HepG2 (cell line): ENCODE data around the gene NR1H3. TPM values are rescaled to one million over a fixed set of nuclear protein-coding genes. Genes with fewer than 3 reads are reported as not detected.

Experiments used
- ARID5B ChIP-seq: IDR thresholded peaks from 2 replicates; pipeline ENCODE4 v1.4.0; 2020; ENCODE audit warnings: mild to moderate bottlenecking, missing genetic modification reagents
- CENPT ChIP-seq: sonication (generic); formaldehyde crosslinking; IDR thresholded peaks from 2 replicates; pipeline ENCODE4 v1.8.0; 2022; ENCODE audit warnings: low read depth, mild to moderate bottlenecking, moderate library complexity, missing genetic modification reagents
- FOXC1 ChIP-seq: sonication (generic); formaldehyde crosslinking; IDR thresholded peaks from 2 replicates; pipeline ENCODE4 v1.8.0; 2022; ENCODE audit warnings: mild to moderate bottlenecking, missing genetic modification reagents, borderline replicate concordance
- HDAC6 ChIP-seq: fragments of 200-600 bp; sonication (generic); IDR thresholded peaks from 2 replicates; pipeline ENCODE4 v1.7.0; 2017; ENCODE audit warnings: mild to moderate bottlenecking, antibody characterized with exemption, low read length, low read depth
- MNT ChIP-seq: fragments of 450-650 bp; IDR thresholded peaks from 2 replicates; pipeline ENCODE4 v1.6.1; 2016
- RBM39 ChIP-seq: fragments of 200-400 bp; formaldehyde crosslinking; IDR thresholded peaks from one replicate; pipeline ENCODE4 v1.6.1; 2018; ENCODE audit warnings: antibody characterized with exemption, mild to moderate bottlenecking, low read depth, low read length; ENCODE audit not compliant: poor library complexity, severe bottlenecking
- RERE ChIP-seq: IDR thresholded peaks from 2 replicates; pipeline ENCODE4 v1.6.1; 2016; ENCODE audit warnings: low read depth, missing genetic modification reagents, missing compliant biosample characterization
- REST ChIP-seq, 2 experiments: IDR thresholded peaks; 2 replicates each; pipeline ENCODE4 v1.6.1; 2011 to 2012; ENCODE audit warnings: low read length in 2 of 2, borderline replicate concordance in 1 of 2, low read depth in 1 of 2, mild to moderate bottlenecking in 1 of 2, moderate library complexity in 1 of 2
- SAP130 ChIP-seq: IDR thresholded peaks from 2 replicates; pipeline ENCODE4 v1.6.1; 2016; ENCODE audit warnings: low read depth
- ZNF362 ChIP-seq: sonication (generic); formaldehyde crosslinking; IDR thresholded peaks from 2 replicates; pipeline ENCODE4 v1.4.0; 2020; ENCODE audit warnings: missing genetic modification reagents, mild to moderate bottlenecking, borderline replicate concordance
- ZNF761 ChIP-seq: sonication (generic); formaldehyde crosslinking; conservative IDR thresholded peaks from 2 replicates; pipeline ENCODE4 v1.4.0; 2020; ENCODE audit warnings: mild to moderate bottlenecking, missing genetic modification reagents
- polyA plus RNA-seq, 8 experiments: library from polyadenylated mRNA; depleted of rRNA in 3 of 8; stranded (reverse) in 7 of 8; unstranded in 1 of 8; fragments of >200 nt; fragmentation: Illumina TruSeq in 4 of 8; extraction: Trizol in 4 of 8; gene quantifications; 2 replicates each; pipeline versions ENCODE4 v1.2.1 to v1.2.3, GENCODE V29; 2011 to 2016; ENCODE audit warnings: low read depth in 4 of 8, missing spikeins in 1 of 8, mixed read lengths in 1 of 8; ENCODE audit not compliant: insufficient read depth in 1 of 8
- total RNA-seq, 5 experiments: library from RNA; depleted of rRNA; stranded (reverse); fragments of >200 nt; fragmentation: Illumina TruSeq; extraction: Trizol; gene quantifications; 2 replicates each; pipeline ENCODE4 v1.2.3, GENCODE V29; 2016; ENCODE audit warnings: low read depth in 1 of 5

NR1H3 gene
- total and polyA plus RNA-seq, 2 of the 13 experiments (the other 11 are each of a cell fraction or from before 2014, with no cell fraction given), result 41.8 to 102 TPM

- TF ChIP-seq REST (IDR thresholded peaks at IDR 0.05; ENCODE audit: borderline replicate concordance in 1 of 2, low read depth in 1 of 2, low read length in 2 of 2) (peak in 1 of 2 experiments; percentile 52; a peak in 1 of 4 replicates), RBM39 (no peak), RERE (CRISPR knock-in tag) (no peak), ZNF761 (CRISPR knock-in tag) (no peak), ZNF362 (CRISPR knock-in tag) (no peak; the same call in 1 of the 2 replicates), FOXC1 (no peak), HDAC6 (no peak), CENPT (CRISPR knock-in tag) (no peak), MNT (peak; percentile 43), ARID5B (CRISPR knock-in tag) (peak; percentile 91), SAP130 (CRISPR knock-in tag) (peak; percentile 77)
Measured at GRCh38 chr11:47216121-47216798, 41.5 kb upstream of the NR1H3 start (continued).
